GM23338 (cell line): ENCODE data around the gene TCP10L. TPM values are rescaled to one million over a fixed set of nuclear protein-coding genes. Genes with fewer than 3 reads are reported as not detected.

Experiments
- ATAC-seq: fragments of 200-7000 bp; cut with Tn5 transposase; 3 replicates; pipeline ENCODE4 v1.9.1; 2020
- DNase-seq: peaks from one replicate; pipeline ENCODE4 v3.0.0-alpha.2; 2015; ENCODE audit warnings: low spot score
- H2AFZ ChIP-seq: fragments of 200-600 bp; sonication (generic); 2 replicates; pipeline ENCODE4 v1.8.0; 2016; ENCODE audit warnings: antibody characterized with exemption, mild to moderate bottlenecking, moderate library complexity
- H3F3A ChIP-seq: fragments of 200-600 bp; sonication (generic); replicated peaks from 2 replicates; pipeline ENCODE4 v1.8.0; 2017; ENCODE audit warnings: antibody characterized with exemption, mixed run types, low read depth
- H3K27ac ChIP-seq: fragments of 200-600 bp; sonication (generic); 2 replicates; pipeline ENCODE4 v1.6.1; 2016; ENCODE audit warnings: low read depth
- H3K27me3 ChIP-seq: fragments of 200-600 bp; sonication (generic); 2 replicates; pipeline ENCODE4 v1.8.0; 2016; ENCODE audit warnings: mild to moderate bottlenecking, mixed run types, moderate library complexity; ENCODE audit not compliant: insufficient read depth
- H3K36me3 ChIP-seq: fragments of 200-600 bp; sonication (generic); 2 replicates; pipeline ENCODE4 v1.8.0; 2016; ENCODE audit warnings: mild to moderate bottlenecking; ENCODE audit not compliant: insufficient read depth
- H3K4me1 ChIP-seq: fragments of 200-600 bp; sonication (generic); 2 replicates; pipeline ENCODE4 v1.8.0; 2016; ENCODE audit warnings: mild to moderate bottlenecking, moderate library complexity; ENCODE audit not compliant: insufficient read depth
- H3K4me2 ChIP-seq: fragments of 200-600 bp; sonication (generic); 2 replicates; pipeline ENCODE4 v1.7.1; 2017; ENCODE audit warnings: mixed run types
- H3K4me3 ChIP-seq: fragments of 200-600 bp; sonication (generic); 2 replicates; pipeline ENCODE4 v1.6.1; 2016; ENCODE audit warnings: mixed run types
- H3K79me2 ChIP-seq: fragments of 200-600 bp; sonication (generic); replicated peaks from 2 replicates; pipeline ENCODE4 v1.8.0; 2017; ENCODE audit warnings: mild to moderate bottlenecking; ENCODE audit not compliant: insufficient read depth
- H3K9me2 ChIP-seq: fragments of 200-600 bp; sonication (generic); 2 replicates; pipeline ENCODE4 v1.8.0; 2017; ENCODE audit not compliant: insufficient read depth
- H4K20me1 ChIP-seq: fragments of 200-600 bp; sonication (generic); replicated peaks from 2 replicates; pipeline ENCODE4 v1.8.0; 2017; ENCODE audit warnings: mild to moderate bottlenecking; ENCODE audit not compliant: insufficient read depth
- H3K27ac Mint-ChIP-seq: 2 replicates; pipeline ENCODE4 v1.8.0; 2020; ENCODE audit warnings: inconsistent platforms, mild to moderate bottlenecking, moderate library complexity, mixed read lengths
- H3K27me3 Mint-ChIP-seq: 3 replicates; pipeline ENCODE4 v1.8.0; 2022; ENCODE audit warnings: low read depth, mild to moderate bottlenecking, moderate library complexity, mixed read lengths, inconsistent platforms; ENCODE audit not compliant: insufficient read depth, poor library complexity
- H3K36me3 Mint-ChIP-seq: 3 replicates; pipeline ENCODE4 v1.8.0; 2021; ENCODE audit warnings: low read depth, mild to moderate bottlenecking, inconsistent platforms, moderate library complexity, mixed read lengths
- H3K4me1 Mint-ChIP-seq: 3 replicates; pipeline ENCODE4 v1.8.0; 2020; ENCODE audit warnings: mild to moderate bottlenecking, inconsistent platforms, mixed read lengths
- H3K4me3 Mint-ChIP-seq: 3 replicates; pipeline ENCODE4 v1.8.0; 2021; ENCODE audit warnings: moderate library complexity, mild to moderate bottlenecking, inconsistent platforms, mixed read lengths
- H3K9me3 Mint-ChIP-seq: 3 replicates; pipeline ENCODE4 v1.8.0; 2020; ENCODE audit warnings: moderate library complexity, mild to moderate bottlenecking, inconsistent platforms, mixed read lengths
- CREB1 ChIP-seq: fragments of 250-450 bp; sonication (Bioruptor Pico); IDR thresholded peaks from 2 replicates; pipeline ENCODE4 v1.5.0; 2020; ENCODE audit warnings: low read depth, mild to moderate bottlenecking, moderate library complexity
- EZH2phosphoT487 ChIP-seq: fragments of 200-600 bp; sonication (generic); IDR thresholded peaks from one replicate; pipeline ENCODE4 v1.8.1; 2018; ENCODE audit warnings: antibody characterized with exemption; ENCODE audit not compliant: unreplicated experiment
- NANOG ChIP-seq: IDR thresholded peaks from 2 replicates; pipeline ENCODE4 v1.6.1; 2016; ENCODE audit warnings: antibody characterized with exemption, borderline replicate concordance
- ZNF331 ChIP-seq: fragments of 250-450 bp; sonication (Bioruptor Pico); IDR thresholded peaks from 2 replicates; pipeline ENCODE4 v1.5.0; 2020; ENCODE audit warnings: low read depth, mild to moderate bottlenecking, moderate library complexity
- polyA plus RNA-seq: library from polyadenylated mRNA; unstranded; fragments of >200 nt; fragmentation: Nextera tagmentation; extraction: Ambion mirVana; gene quantifications from 2 replicates; pipeline ENCODE4 v1.2.1, GENCODE V29; 2016
- total RNA-seq: library from RNA; depleted of rRNA; stranded (reverse); fragments of >200 nt; shearing (Covaris generic); gene quantifications from 2 replicates; pipeline ENCODE4 v1.2.3, GENCODE V29; 2014
- TF ChIP-seq, protein P1 (sequence below): IDR thresholded peaks from one replicate; pipeline ENCODE4 v1.6.1; 2018; ENCODE audit warnings: antibody characterized with exemption; ENCODE audit not compliant: unreplicated experiment
- TF ChIP-seq, protein P2 (sequence below): IDR thresholded peaks from 2 replicates; pipeline ENCODE4 v1.6.1; 2016; ENCODE audit warnings: antibody characterized with exemption
- TF ChIP-seq, protein P3 (sequence below): fragments of 250-450 bp; sonication (Bioruptor Pico); IDR thresholded peaks from 2 replicates; pipeline ENCODE4 v1.5.0; 2020; ENCODE audit warnings: mild to moderate bottlenecking, moderate library complexity

Gene TCP10L
- total and polyA plus RNA-seq, 2 experiments from 2014 or later, result 0.10 to 0.65 TPM

DNA sequence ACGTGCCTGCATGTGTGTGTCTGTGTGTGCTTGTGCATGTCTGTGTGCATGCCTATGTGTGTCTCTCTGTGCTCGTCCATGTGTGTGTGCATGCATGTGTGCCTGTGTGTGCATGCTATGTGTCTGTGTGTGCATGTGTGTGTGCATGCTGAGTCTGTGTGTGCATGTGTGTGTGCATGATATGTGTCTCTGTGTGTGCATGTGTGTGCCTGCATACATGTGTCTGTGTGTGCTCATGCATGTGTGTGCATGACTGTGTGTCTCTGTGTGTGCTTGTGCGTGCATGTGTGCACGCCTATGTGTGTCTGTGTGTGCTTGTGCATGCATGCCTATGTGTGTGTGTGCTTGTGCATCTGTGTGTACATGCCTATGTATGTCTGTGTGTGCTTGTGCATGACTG is 52.3 kb downstream of the TCP10L start:
- no peak overlapping the region for H3K4me2 ChIP-seq
- H4K20me1 ChIP-seq, result no peaks in the 10 kb centered on the region
- H3K4me3 ChIP-seq, result no peak overlapping the region
- DNase-seq, result no peak
- peaks cover 5% of the 10 kb centered on the region; the same call in 1 of the 2 replicates for H3F3A ChIP-seq
- H3K9me2 ChIP-seq, result no peaks in the 10 kb centered on the region; the same call in 1 of the 2 replicates
- H3K4me1 ChIP-seq, result no peaks in the 10 kb centered on the region; the same call in 1 of the 2 replicates
- H3K27me3 ChIP-seq, result no peaks in the 10 kb centered on the region
- H3K27ac ChIP-seq, result no peak overlapping the region
- H3K27me3 Mint-ChIP-seq, result peaks cover 4% of the 10 kb centered on the region
- peaks cover 15% of the 10 kb centered on the region for H3K36me3 Mint-ChIP-seq
- no peaks in the 10 kb centered on the region; the same call in 1 of the 2 replicates for H3K36me3 ChIP-seq
- H3K27ac Mint-ChIP-seq, result no peak overlapping the region
- no peak for ATAC-seq
- H2AFZ ChIP-seq, result no peak overlapping the region
- TF ChIP-seq, protein P1, sequence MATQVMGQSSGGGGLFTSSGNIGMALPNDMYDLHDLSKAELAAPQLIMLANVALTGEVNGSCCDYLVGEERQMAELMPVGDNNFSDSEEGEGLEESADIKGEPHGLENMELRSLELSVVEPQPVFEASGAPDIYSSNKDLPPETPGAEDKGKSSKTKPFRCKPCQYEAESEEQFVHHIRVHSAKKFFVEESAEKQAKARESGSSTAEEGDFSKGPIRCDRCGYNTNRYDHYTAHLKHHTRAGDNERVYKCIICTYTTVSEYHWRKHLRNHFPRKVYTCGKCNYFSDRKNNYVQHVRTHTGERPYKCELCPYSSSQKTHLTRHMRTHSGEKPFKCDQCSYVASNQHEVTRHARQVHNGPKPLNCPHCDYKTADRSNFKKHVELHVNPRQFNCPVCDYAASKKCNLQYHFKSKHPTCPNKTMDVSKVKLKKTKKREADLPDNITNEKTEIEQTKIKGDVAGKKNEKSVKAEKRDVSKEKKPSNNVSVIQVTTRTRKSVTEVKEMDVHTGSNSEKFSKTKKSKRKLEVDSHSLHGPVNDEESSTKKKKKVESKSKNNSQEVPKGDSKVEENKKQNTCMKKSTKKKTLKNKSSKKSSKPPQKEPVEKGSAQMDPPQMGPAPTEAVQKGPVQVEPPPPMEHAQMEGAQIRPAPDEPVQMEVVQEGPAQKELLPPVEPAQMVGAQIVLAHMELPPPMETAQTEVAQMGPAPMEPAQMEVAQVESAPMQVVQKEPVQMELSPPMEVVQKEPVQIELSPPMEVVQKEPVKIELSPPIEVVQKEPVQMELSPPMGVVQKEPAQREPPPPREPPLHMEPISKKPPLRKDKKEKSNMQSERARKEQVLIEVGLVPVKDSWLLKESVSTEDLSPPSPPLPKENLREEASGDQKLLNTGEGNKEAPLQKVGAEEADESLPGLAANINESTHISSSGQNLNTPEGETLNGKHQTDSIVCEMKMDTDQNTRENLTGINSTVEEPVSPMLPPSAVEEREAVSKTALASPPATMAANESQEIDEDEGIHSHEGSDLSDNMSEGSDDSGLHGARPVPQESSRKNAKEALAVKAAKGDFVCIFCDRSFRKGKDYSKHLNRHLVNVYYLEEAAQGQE, result no peak
- TF ChIP-seq ZNF331 (CRISPR knock-in tag) (no peak), NANOG (no peak), CREB1 (no peak), EZH2phosphoT487 (no peak)
- TF ChIP-seq, protein P2, sequence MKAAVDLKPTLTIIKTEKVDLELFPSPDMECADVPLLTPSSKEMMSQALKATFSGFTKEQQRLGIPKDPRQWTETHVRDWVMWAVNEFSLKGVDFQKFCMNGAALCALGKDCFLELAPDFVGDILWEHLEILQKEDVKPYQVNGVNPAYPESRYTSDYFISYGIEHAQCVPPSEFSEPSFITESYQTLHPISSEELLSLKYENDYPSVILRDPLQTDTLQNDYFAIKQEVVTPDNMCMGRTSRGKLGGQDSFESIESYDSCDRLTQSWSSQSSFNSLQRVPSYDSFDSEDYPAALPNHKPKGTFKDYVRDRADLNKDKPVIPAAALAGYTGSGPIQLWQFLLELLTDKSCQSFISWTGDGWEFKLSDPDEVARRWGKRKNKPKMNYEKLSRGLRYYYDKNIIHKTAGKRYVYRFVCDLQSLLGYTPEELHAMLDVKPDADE, result no peak
- TF ChIP-seq, protein P3, sequence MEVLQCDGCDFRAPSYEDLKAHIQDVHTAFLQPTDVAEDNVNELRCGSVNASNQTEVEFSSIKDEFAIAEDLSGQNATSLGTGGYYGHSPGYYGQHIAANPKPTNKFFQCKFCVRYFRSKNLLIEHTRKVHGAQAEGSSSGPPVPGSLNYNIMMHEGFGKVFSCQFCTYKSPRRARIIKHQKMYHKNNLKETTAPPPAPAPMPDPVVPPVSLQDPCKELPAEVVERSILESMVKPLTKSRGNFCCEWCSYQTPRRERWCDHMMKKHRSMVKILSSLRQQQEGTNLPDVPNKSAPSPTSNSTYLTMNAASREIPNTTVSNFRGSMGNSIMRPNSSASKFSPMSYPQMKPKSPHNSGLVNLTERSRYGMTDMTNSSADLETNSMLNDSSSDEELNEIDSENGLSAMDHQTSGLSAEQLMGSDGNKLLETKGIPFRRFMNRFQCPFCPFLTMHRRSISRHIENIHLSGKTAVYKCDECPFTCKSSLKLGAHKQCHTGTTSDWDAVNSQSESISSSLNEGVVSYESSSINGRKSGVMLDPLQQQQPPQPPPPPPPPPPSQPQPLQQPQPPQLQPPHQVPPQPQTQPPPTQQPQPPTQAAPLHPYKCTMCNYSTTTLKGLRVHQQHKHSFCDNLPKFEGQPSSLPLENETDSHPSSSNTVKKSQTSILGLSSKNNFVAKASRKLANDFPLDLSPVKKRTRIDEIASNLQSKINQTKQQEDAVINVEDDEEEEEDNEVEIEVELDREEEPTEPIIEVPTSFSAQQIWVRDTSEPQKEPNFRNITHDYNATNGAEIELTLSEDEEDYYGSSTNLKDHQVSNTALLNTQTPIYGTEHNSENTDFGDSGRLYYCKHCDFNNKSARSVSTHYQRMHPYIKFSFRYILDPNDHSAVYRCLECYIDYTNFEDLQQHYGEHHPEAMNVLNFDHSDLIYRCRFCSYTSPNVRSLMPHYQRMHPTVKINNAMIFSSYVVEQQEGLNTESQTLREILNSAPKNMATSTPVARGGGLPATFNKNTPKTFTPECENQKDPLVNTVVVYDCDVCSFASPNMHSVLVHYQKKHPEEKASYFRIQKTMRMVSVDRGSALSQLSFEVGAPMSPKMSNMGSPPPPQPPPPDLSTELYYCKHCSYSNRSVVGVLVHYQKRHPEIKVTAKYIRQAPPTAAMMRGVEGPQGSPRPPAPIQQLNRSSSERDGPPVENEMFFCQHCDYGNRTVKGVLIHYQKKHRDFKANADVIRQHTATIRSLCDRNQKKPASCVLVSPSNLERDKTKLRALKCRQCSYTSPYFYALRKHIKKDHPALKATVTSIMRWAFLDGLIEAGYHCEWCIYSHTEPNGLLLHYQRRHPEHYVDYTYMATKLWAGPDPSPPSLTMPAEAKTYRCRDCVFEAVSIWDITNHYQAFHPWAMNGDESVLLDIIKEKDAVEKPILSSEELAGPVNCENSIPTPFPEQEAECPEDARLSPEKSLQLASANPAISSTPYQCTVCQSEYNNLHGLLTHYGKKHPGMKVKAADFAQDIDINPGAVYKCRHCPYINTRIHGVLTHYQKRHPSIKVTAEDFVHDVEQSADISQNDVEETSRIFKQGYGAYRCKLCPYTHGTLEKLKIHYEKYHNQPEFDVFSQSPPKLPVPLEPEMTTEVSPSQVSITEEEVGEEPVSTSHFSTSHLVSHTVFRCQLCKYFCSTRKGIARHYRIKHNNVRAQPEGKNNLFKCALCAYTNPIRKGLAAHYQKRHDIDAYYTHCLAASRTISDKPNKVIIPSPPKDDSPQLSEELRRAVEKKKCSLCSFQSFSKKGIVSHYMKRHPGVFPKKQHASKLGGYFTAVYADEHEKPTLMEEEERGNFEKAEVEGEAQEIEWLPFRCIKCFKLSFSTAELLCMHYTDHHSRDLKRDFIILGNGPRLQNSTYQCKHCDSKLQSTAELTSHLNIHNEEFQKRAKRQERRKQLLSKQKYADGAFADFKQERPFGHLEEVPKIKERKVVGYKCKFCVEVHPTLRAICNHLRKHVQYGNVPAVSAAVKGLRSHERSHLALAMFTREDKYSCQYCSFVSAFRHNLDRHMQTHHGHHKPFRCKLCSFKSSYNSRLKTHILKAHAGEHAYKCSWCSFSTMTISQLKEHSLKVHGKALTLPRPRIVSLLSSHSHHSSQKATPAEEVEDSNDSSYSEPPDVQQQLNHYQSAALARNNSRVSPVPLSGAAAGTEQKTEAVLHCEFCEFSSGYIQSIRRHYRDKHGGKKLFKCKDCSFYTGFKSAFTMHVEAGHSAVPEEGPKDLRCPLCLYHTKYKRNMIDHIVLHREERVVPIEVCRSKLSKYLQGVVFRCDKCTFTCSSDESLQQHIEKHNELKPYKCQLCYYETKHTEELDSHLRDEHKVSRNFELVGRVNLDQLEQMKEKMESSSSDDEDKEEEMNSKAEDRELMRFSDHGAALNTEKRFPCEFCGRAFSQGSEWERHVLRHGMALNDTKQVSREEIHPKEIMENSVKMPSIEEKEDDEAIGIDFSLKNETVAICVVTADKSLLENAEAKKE (CRISPR knock-in tag), result no peak
- H3K4me3 Mint-ChIP-seq, result no peak overlapping the region
- H3K9me3 Mint-ChIP-seq, result peaks cover 17% of the 10 kb centered on the region
- no peaks in the 10 kb centered on the region for H3K79me2 ChIP-seq
- H3K4me1 Mint-ChIP-seq, result peaks cover 5% of the 10 kb centered on the region; the same call in 2 of the 3 replicates
